ENCODE data around the gene DMXL2.
"Not testable (repeated sequence)": the region's sequence is repeated elsewhere in the genome, so short reads cannot be mapped to it uniquely, and the experiment has no call there.

The DMXL2 gene

GRCh38 chr15:51622604-51623370 lies at the start of gene DMXL2:
DMXL2 (minus strand) TSS chr15:51622771; CDS start chr15:51622545, 226 bp downstream.
- peak; percentile 90 for DNase-seq

- no peak for DNase-seq
Observed at GRCh38 chr15:51672155-51672687, 49.6 kb upstream of the DMXL2 start.

- no peak for DNase-seq
Observed at GRCh38 chr15:51669381-51669780, 46.8 kb upstream of the DMXL2 start.

GRCh38 chr15:51668446-51668845 lies 45.9 kb upstream of the DMXL2 start:
- DNase-seq, result no peak

- DNase-seq, result no peak
Observed at GRCh38 chr15:51667478-51667877, 44.9 kb upstream of the DMXL2 start.

- no peak for DNase-seq
Observed at GRCh38 chr15:51661072-51661471, 38.5 kb upstream of the DMXL2 start.

- peak; percentile 43 for DNase-seq
Observed at GRCh38 chr15:51658664-51659063, 36.1 kb upstream of the DMXL2 start.

GRCh38 chr15:51655401-51656057 lies 33.0 kb upstream of the DMXL2 start:
- not testable (repeated sequence) for DNase-seq

- DNase-seq, result no peak
Observed at GRCh38 chr15:51652084-51652668, 29.6 kb upstream of the DMXL2 start.

- DNase-seq, result peak; percentile 76
Observed at GRCh38 chr15:51649659-51650521, 27.3 kb upstream of the DMXL2 start.

GRCh38 chr15:51648643-51649042 lies 26.1 kb upstream of the DMXL2 start:
- DNase-seq, result not testable (repeated sequence)

GRCh38 chr15:51648101-51648500 lies 25.5 kb upstream of the DMXL2 start:
- not testable (repeated sequence) for DNase-seq

- DNase-seq, result no peak
Observed at GRCh38 chr15:51647128-51647562, 24.6 kb upstream of the DMXL2 start.

GRCh38 chr15:51642696-51643095 lies 20.1 kb upstream of the DMXL2 start:
- DNase-seq, result no peak

- DNase-seq, result no peak
Observed at GRCh38 chr15:51641490-51642130, 19.0 kb upstream of the DMXL2 start.

- no peak for DNase-seq
Observed at GRCh38 chr15:51634591-51635198, 12.1 kb upstream of the DMXL2 start.

GRCh38 chr15:51629612-51630011 lies 7.0 kb upstream of the DMXL2 start:
- no peak for DNase-seq

- no peak for DNase-seq
Observed at GRCh38 chr15:51625236-51625635, 2.7 kb upstream of the DMXL2 start.

GRCh38 chr15:51624022-51624421 lies 1.5 kb upstream of the DMXL2 start:
- no peak for DNase-seq

GRCh38 chr15:51623386-51623938 lies 891 bp upstream of the DMXL2 start:
- DNase-seq, result no peak

GRCh38 chr15:51621936-51622603 lies 501 bp downstream of the DMXL2 start:
- peak; percentile 23 for DNase-seq
